22Rv1 (cell line): ENCODE data around the gene PRELID2.
"Not testable (repeated sequence)": the region's sequence is repeated elsewhere in the genome, so short reads cannot be mapped to it uniquely, and the experiment has no call there.

Experiments used
- CTCF ChIP-seq: fragments of 450-650 bp; IDR thresholded peaks from 2 replicates; pipeline ENCODE4 v1.5.1; 2017; ENCODE audit warnings: mild to moderate bottlenecking
- ZFX ChIP-seq: fragments of 450-650 bp; IDR thresholded peaks from 2 replicates; pipeline ENCODE4 v1.6.1; 2017; ENCODE audit warnings: antibody characterized with exemption, borderline replicate concordance

- not testable (repeated sequence) for TF ChIP-seq CTCF, ZFX
Observed at GRCh38 chr5:145836241-145836640, 1.1 kb upstream of the PRELID2 start.
